ENCODE measurements around the gene ZNF184.

Gene ZNF184

DNA sequence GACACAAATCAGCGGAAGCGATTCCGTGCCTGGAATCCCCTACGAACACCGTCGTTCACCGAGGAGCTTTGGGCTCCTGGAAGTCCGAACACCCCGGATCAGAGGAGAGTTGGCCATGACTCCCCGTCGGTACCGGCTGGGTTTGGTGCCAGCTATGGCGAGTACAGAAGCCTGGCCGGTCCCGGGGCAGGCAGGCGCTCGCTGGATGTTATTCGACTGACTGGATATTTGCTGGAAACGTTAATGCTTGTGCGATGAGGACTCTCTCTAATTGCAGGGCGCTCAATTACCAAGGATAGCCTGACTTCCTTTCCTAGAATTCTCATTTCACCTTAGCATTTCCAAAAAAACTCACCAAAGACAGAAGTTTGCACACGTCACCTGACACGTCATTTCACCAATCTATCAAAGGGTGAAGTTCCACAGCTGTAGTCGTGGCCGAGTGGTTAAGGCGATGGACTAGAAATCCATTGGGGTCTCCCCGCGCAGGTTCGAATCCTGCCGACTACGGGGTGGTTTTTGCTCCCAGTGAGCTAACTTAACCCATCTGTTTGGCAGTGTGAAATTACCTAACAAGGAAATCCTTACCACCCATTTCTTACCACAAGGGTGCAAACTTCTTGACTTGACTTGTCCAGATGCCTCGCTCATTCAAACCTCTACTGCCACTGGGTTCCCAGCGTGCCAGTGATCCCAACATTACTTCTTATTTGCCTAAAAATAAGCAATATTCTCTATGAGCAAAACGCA lies 22.7 kb upstream of the ZNF184 start:
- DNase-seq (ENCODE audit: low read depth) = peak; percentile 86
- TF ChIP-seq, protein P1, sequence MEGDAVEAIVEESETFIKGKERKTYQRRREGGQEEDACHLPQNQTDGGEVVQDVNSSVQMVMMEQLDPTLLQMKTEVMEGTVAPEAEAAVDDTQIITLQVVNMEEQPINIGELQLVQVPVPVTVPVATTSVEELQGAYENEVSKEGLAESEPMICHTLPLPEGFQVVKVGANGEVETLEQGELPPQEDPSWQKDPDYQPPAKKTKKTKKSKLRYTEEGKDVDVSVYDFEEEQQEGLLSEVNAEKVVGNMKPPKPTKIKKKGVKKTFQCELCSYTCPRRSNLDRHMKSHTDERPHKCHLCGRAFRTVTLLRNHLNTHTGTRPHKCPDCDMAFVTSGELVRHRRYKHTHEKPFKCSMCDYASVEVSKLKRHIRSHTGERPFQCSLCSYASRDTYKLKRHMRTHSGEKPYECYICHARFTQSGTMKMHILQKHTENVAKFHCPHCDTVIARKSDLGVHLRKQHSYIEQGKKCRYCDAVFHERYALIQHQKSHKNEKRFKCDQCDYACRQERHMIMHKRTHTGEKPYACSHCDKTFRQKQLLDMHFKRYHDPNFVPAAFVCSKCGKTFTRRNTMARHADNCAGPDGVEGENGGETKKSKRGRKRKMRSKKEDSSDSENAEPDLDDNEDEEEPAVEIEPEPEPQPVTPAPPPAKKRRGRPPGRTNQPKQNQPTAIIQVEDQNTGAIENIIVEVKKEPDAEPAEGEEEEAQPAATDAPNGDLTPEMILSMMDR (conservative IDR thresholded peaks at IDR 0.05; ENCODE audit: low read depth, low read length) = peak; percentile 26
- peak overlapping the region; percentile 74 for H3K4me3 ChIP-seq (ENCODE audit: low read depth, low read length)

- peak overlapping the region; percentile 74 for H3K4me3 ChIP-seq (ENCODE audit: low read depth, low read length)
- TF ChIP-seq, protein P1 (conservative IDR thresholded peaks at IDR 0.05; ENCODE audit: low read depth, low read length) = no peak
- DNase-seq (ENCODE audit: low read depth) = peak; percentile 16
These were observed 22.1 kb upstream of the ZNF184 start for GRCh38 chr6:27494987-27495385.

DNA sequence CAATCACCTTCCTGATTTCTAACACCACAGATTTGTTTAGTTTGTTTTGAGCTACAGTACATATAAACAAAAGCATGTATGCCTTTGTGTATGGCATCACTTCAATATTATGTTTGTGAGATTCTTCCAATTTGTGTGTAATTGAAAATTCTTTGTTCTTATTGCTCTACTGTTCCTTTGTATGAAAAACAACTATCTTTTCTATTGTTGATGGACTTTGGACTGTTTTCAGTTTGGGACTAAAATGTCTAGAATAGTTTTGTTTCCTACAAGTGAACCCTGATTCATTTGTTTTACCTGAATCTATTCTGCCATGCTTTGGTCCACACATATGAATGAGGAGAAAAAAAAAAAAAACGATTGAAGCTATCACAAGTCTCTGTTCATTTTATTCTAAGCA lies 21.2 kb upstream of the ZNF184 start:
- TF ChIP-seq, protein P1 (conservative IDR thresholded peaks at IDR 0.05; ENCODE audit: low read depth, low read length) = no peak
- no peak overlapping the region for H3K4me3 ChIP-seq (ENCODE audit: low read depth, low read length)
- no peak for DNase-seq (ENCODE audit: low read depth)

GRCh38 chr6:27492631-27493190 lies 19.8 kb upstream of the ZNF184 start:
- H3K4me3 ChIP-seq (ENCODE audit: low read depth, low read length) = no peak overlapping the region
- TF ChIP-seq, protein P1 (conservative IDR thresholded peaks at IDR 0.05; ENCODE audit: low read depth, low read length) = no peak
- no peak for DNase-seq (ENCODE audit: low read depth)

GRCh38 chr6:27479319-27480182 lies 6.6 kb upstream of the ZNF184 start:
- H3K4me3 ChIP-seq (ENCODE audit: low read depth, low read length) = peak overlapping the region; percentile 69
- peak; percentile 95 for DNase-seq (ENCODE audit: low read depth)
- TF ChIP-seq, protein P1 (conservative IDR thresholded peaks at IDR 0.05; ENCODE audit: low read depth, low read length) = no peak

GRCh38 chr6:27478706-27479318 lies 5.9 kb upstream of the ZNF184 start:
- TF ChIP-seq, protein P1 (conservative IDR thresholded peaks at IDR 0.05; ENCODE audit: low read depth, low read length) = no peak
- DNase-seq (ENCODE audit: low read depth) = peak; percentile 96
- peak overlapping the region; percentile 69 for H3K4me3 ChIP-seq (ENCODE audit: low read depth, low read length)

Data from choroid plexus epithelial cell (primary cell).